GM10248 (cell line): ENCODE results near the gene GRID1.

ENCODE experiments used
- CTCF ChIA-PET: fragments of 300-600 bp; sonication (Branson Sonifier 250); formaldehyde crosslinking; extraction: SDS; loops from one replicate; lab custom pipeline; 2021; ENCODE audit warnings: antibody characterized with exemption; lab: Yijun Ruan, JAX
- POLR2A ChIA-PET: fragments of 350-650 bp; sonication (Branson Sonifier 250); formaldehyde crosslinking; extraction: SDS; loops from one replicate; lab custom pipeline; 2020; ENCODE audit warnings: antibody characterized with exemption; lab: Yijun Ruan, JAX
- DNase-seq: peaks from one replicate; pipeline ENCODE4 v3.0.0; 2012; ENCODE audit errors: extremely low spot score
- TF ChIP-seq, protein P1 (sequence below): IDR thresholded peaks from 2 replicates; pipeline ENCODE4 v1.5.1; 2012; ENCODE audit warnings: mild to moderate bottlenecking, low read depth; ENCODE audit errors: extremely low read depth, missing control alignments, control extremely low read depth

The GRID1 gene

GRCh38 chr10:86250399-86250798 lies 116.2 kb downstream of the GRID1 start:
- TF ChIP-seq, protein P1, sequence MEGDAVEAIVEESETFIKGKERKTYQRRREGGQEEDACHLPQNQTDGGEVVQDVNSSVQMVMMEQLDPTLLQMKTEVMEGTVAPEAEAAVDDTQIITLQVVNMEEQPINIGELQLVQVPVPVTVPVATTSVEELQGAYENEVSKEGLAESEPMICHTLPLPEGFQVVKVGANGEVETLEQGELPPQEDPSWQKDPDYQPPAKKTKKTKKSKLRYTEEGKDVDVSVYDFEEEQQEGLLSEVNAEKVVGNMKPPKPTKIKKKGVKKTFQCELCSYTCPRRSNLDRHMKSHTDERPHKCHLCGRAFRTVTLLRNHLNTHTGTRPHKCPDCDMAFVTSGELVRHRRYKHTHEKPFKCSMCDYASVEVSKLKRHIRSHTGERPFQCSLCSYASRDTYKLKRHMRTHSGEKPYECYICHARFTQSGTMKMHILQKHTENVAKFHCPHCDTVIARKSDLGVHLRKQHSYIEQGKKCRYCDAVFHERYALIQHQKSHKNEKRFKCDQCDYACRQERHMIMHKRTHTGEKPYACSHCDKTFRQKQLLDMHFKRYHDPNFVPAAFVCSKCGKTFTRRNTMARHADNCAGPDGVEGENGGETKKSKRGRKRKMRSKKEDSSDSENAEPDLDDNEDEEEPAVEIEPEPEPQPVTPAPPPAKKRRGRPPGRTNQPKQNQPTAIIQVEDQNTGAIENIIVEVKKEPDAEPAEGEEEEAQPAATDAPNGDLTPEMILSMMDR = no peak
- CTCF ChIA-PET = no interaction called here
- DNase-seq = no peak
- POLR2A ChIA-PET = no interaction called here

- TF ChIP-seq, protein P1 = no peak
- POLR2A ChIA-PET = no interaction called here
- no peak for DNase-seq
- CTCF ChIA-PET = no interaction called here
These were observed 116.8 kb downstream of the GRID1 start for GRCh38 chr10:86249794-86250193.

DNA sequence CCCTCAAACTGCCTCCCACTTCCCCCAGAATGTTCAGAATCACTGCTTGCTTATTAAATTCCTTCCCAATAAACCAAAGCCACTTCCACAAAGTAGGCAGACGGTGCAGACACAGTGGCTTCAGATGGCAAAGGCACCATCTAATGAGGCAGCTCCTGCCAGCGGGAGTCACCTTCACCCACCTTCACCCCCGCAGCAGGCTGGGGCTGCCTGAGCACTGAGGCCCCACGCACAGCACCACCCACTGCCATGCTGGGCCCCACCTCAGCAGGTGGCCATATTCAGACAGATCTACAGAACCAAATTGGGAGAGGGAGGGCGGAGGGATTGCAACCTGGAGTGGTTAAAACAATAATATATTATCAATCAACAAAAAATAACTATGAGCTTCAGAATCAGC lies 118.5 kb downstream of the GRID1 start:
- POLR2A ChIA-PET = no interaction called here
- DNase-seq = no peak
- TF ChIP-seq, protein P1 = no peak
- CTCF ChIA-PET = no interaction called here

DNA sequence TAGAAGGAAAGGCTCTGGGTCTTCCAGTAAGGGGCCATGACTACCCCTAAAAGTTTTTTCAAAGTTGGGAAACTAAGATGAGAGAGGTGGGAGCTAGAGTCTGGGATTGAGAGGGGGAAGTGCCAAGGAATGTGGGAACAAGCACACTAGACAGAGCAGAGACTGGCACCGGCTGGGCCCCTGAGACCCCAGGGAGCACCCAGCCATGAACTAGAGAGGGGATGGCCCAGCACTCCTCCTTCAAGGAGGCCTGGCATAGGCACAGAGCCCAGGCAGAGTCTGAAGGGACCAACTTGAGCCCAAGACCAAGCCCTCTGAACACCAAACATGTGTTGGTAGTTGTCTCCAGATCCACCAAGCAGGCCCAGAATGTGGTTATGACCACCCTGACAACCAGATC lies 119.0 kb downstream of the GRID1 start:
- CTCF ChIA-PET = no interaction called here
- POLR2A ChIA-PET = no interaction called here

DNA sequence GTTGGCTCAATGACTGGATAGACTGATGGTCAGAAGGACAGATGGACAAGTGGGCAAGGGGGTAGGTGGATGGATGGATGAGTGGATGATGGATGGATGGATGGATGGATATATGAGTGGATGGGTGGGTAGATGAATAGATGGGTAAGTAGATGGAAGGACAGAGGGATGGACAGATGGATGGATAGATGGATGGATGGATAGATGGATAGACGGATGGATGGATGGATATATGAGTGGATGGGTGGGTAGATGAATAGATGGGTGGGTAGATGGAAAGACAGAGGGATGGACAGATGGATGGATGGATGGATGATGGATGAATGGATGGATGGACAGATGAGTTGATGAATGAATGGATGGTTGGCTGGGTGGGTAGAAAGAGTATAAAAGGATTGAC lies 119.5 kb downstream of the GRID1 start:
- CTCF ChIA-PET = no interaction called here
- TF ChIP-seq, protein P1 = no peak
- POLR2A ChIA-PET = no interaction called here
- no peak for DNase-seq

More for the DNA sequence above, 119.0 kb downstream of the GRID1 start:
- TF ChIP-seq, protein P1 = no peak
- no peak for DNase-seq

DNA sequence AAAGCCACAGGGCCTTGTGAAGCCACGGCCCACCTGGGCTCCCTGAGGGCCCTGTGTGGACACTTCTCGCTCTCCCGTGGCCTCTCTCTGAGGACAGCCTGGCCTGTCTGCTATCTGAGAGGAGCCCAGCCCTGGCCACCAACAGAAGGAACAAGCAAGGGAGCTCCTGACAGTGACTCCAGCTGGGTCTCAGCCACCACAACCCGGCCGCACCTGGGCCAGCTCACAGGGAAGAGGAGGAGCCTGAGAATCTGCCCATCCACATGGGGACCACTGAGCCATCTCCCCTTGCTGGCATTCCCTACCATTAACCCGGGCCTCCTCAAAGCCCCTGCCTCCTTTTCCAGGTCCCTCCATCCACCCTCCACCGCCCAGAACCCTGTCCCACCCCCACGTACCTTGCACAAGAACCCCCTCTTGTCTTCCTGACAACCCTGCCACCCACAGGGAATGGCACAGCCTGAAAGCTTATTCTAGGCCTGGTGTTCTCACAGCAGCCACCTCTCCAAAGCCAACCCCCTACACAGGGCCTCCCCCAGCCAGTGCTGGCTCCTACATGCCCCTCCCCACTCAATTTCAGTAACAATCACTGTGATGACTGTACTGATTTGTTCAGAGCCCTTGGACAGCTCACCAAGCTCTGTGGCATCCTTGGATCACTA lies 120.2 kb downstream of the GRID1 start:
- TF ChIP-seq, protein P1 = no peak
- POLR2A ChIA-PET = no interaction called here
- DNase-seq = no peak
- CTCF ChIA-PET = no interaction called here
